Stimulated activated CD4-positive, alpha-beta T cell treated with anti-CD3 and anti-CD28 coated beads, TNF-alpha, amount 100 ng/mL, for 48 hours (primary cell): ENCODE data around the gene NXPE4.
"Not testable (repeated sequence)": the region's sequence is repeated elsewhere in the genome, so short reads cannot be mapped to it uniquely, and the experiment has no call there.

Experiments
- DNase-seq, 3 donors: peaks; one replicate each; pipeline ENCODE4 v3.0.0-alpha.2; 2020; ENCODE audit warnings: low read depth in 3 of 3

Gene NXPE4

GRCh38 chr11:114610984-114611944 lies 15.7 kb upstream of the NXPE4 start:
- no peak for DNase-seq

GRCh38 chr11:114610550-114610949 lies 15.0 kb upstream of the NXPE4 start:
- no peak for DNase-seq

DNA sequence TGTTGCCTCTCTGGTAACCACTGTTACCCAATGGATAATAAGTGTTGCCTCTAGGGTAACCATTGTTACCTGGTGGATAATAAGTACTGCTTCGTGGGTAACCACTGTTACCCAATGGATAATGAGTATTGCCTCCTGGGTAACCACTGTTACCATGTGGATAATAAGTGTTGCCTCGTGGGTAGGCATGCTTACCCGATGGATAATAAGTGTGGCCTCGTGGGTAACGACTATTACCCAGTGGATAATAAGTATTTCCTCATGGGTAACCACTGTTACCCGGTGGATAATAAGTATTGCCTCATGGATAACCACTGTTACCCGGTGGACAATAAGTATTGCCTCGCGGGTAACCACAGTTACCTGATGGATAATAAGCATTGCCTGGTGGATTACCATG lies 13.8 kb upstream of the NXPE4 start:
- DNase-seq = no peak

- not testable (repeated sequence) for DNase-seq
Measured at GRCh38 chr11:114608605-114609004, 13.0 kb upstream of the NXPE4 start.

DNA sequence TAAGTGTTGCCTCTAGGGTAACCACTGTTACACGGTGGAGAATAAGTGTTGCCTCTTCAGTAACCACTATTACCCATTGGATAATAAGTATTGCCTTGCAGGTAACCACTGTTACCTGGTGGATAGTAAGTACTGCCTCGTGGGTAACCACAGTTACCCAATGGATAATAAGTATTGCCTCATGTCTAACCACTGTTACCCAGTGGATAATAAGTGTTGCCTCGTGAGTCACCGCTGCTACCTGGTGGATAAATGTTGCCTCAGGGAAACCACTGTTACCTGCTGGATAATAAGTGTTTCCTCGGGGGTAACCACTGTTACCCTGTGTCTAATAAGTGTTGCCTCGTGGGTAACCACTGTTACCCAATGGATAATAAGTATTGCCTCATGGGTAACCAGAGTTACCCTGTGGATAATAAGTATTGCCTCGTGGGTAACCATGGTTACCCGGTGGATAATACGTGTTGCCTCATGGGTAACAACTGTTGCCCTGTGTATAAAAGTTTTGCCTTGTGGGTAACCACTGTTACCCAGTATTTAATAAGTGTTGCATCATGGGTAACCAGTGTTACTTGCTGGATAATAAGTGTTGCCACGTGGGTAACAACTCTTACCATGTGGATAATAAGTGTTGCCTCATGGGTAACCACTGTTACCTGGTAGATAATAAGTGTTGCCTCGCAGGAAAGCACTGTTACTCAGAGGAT lies 12.3 kb upstream of the NXPE4 start:
- no peak for DNase-seq

- DNase-seq = not testable (repeated sequence)
Measured at GRCh38 chr11:114606802-114607075, 11.2 kb upstream of the NXPE4 start.

DNA sequence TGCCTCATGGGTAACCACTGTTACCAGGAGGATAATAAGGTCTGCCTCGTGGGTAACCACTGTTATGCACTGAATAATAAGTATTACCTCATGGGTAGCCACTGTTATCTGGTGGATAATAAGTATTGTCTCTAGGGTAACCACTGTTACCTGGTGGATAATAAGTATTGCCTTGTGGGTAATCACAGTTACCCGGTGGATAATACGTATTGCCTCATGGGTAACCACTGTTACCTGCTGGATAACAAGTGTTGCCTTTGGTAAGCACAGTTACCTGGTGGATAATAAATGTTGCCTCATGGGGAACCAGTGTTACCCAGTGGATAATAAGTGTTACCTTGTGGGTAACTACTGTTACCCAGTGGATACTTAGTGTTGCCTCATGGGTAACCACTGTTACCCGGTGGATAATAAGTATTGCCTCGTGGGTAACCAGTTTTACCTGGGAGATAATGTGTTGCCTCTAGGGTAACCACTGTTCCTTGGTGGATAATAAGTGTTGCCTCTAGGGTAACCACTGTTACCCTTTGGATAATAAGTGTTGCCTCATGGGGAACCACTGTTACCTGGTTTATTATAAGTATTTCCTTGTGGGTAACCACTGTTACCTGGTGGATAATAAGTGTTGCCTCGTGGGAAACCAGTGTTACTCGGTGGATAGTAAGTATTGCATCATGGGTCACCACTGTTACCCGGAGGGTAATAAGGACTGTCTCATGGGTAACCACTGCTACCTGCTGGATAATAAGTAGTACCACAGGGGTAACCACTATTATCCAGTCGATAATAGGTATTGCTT lies 10.6 kb upstream of the NXPE4 start:
- no peak for DNase-seq

DNA sequence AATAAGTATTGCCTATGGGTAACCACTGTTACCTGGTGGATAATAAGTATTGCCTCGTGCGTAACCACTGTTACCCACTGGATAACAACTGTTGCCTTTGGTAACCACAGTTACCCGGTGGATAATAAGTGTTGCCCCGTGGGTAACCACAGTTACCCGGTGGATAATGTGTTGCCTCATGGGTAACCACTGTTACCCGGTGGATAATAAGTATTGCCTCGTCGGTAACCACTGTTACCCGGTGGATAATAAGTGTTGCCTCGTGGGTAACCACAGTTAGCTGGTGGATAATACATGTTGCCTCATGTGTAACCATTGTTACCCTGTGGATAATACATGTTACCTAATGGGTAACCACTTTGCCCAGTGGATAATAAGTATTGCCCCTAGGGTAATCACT lies 9.8 kb upstream of the NXPE4 start:
- DNase-seq = no peak

DNA sequence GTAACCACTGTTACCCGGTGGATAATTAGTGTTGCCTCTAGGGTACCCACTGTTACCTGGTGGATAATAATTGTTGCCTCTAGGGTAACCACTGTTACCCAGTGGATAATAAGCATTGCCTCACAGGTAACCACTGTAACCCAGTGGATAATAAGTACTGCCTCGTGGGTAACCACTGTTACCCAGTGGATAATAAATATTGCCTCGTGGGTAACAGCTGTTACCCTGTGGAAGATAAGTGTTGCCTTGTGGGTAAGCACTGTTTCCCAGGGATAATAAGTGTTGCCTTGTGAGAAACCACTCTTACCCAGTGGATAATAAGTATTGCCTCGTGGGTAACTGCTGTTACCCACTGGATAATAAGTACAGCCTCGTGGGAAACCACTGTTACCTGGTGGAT lies 9.3 kb upstream of the NXPE4 start:
- no peak for DNase-seq

GRCh38 chr11:114604179-114604813 lies 8.7 kb upstream of the NXPE4 start:
- no peak for DNase-seq

DNA sequence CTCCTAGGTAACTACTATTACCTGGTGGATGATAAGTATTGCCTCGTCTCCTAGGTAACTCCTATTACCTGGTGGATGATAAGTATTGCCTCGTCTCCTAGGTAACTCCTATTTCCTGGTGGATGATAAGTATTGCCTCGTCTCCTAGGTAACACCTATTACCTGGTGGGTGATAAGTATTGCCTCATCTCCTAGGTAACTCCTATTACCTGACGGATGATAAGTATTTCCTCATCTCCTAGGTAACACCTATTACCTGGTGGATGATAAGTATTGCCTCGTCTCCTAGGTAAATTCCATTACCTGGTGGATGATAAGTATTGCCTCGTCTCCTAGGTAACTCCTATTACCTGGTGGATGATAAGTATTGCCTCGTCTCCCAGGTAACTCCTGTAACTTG lies 7.6 kb upstream of the NXPE4 start:
- DNase-seq = not testable (repeated sequence)

- no peak for DNase-seq
Measured at GRCh38 chr11:114598461-114598860, 2.9 kb upstream of the NXPE4 start.

DNA sequence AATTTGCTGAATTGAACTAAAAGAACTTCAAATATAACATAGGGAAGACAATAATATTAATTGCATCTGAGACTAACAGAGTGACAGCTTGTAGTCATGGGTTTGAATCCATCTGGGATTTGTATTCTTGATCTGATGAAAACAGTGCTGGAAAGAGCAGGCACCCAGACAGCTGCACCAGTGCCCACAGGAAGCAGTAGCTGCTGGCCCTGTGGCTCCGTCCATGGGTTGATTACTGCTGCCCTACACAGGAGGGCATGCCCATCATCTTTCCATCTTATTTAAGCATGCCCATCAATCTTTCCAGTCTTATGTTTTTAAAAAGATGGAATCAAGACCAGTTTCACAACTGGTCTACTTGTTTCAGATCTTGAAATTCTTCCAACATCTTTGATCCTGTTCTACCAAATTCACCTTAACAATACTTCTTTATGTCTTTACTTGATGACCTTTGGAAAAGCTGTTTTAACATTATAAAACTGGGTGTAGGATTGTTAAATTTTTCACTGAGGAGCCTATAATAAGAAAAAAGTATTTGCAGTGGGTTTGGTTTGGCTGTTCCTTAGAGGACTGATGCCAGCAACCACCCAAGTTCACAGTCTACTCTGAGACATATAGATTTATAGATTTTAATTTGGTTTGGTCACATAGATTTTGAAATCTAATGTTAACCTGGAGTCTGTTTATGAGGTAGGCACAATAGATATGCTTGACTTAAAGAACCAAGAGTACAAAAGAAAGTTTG lies 761 bp upstream of the NXPE4 start:
- no peak for DNase-seq

DNA sequence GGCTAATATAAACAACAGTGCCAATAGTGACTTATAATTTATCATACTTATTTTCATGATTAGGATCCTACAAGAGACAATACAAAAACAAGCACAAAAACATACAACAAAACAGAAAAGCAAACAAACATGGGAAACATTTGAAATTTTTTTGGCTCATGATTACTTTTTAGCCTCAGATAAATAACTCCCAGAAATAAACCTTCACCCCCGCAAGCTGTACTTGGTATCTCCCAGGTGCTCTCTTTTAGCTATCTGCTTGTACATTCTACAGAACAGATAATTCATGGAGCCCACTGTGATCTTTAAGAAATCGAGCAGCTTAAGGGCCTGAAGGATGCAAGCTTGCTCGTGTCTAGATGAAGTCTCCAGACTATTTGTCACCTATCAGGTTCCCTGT lies 883 bp downstream of the NXPE4 start:
- DNase-seq = no peak

- DNase-seq = no peak
Measured at GRCh38 chr11:114587398-114587953, 8.1 kb downstream of the NXPE4 start.

- DNase-seq = no peak
Measured at GRCh38 chr11:114586797-114587196, 8.8 kb downstream of the NXPE4 start.

DNA sequence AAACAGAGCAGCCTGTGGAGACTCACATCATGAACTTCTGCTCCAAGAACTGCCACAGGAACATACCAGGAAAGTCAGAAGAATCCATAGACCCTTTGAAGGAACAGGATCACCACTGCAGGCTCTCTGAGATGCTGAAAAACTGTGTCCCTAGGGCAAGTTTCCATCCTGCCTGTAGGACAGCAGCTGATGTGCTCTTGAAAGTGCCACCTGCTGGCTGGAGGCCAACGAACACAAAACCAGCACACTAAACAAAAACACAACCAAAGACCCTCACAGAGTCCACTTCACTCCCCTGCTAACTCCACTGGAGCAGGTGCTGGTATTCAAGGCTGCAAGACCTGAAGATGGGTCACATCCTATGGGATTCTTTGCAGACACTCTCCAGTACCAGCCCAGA lies 23.9 kb downstream of the NXPE4 start:
- no peak for DNase-seq

DNA sequence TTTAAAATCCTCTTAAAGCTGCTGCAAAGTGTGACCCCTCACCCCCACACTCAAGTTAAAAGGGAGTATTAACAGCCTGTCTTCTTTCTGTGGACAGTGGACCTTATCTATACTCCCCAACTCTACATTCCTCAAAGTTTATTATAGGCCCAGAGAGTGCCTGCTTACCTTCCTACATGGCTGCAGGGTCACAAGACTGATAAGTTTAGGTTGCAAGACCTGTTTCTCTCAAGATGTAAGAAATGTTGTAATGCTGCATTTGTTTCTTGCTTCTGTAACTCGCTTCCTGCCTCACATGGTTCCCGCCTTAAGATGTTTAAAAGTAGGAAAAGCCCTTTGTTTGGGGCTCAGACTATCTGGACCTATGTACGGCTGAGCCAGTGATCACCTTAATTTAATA lies 25.8 kb downstream of the NXPE4 start:
- no peak for DNase-seq

DNA sequence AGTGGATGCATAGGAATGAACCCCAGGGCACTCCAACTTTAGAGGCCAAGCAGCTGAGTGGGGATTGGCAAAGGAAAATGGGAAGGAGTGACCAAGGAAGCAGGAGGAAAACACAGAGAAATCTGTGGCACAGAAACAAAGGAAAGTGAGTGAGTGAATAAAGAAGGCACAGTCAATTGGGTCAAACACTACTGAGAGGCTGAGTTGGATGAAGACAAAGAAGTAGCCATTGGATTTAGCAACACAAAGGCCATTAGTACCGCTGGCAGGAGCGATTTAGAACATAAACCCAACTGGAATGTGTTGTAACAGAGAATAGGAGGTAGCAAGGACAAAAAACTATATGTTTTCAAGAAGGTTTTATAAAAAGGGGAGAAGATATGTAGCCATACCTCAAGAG lies 29.3 kb downstream of the NXPE4 start:
- DNase-seq = no peak

DNA sequence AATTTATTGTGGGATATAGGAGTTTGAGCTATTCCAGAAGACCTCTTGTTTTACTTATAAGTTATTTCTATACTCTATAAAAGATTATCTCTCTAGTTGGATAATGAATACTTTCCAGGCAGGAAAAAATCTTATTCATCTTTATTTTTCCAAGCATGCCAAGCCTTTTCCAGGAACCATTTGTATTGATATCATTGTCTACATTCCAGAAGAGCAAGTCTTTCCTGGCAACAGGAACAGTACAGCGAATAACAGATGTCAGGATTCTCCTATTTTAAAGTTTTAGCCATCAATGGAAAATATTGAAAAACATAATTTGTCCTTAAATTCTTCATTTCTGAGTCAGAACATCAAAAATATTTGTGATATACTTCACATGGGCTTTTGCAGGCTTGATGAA lies 30.8 kb downstream of the NXPE4 start:
- DNase-seq = no peak

- DNase-seq = no peak
Measured at GRCh38 chr11:114563077-114563476, 32.5 kb downstream of the NXPE4 start.
